SKM-1 (cell line): ENCODE measurements around the gene SERBP1.
A peak's percentile ranks its signal among the peaks of the same experiment; 100 is the strongest.
"Not testable (repeated sequence)": the region's sequence is repeated elsewhere in the genome, so short reads cannot be mapped to it uniquely, and the experiment has no call there.

Experiments used
- DNase-seq: peaks from one replicate; lab custom pipeline; 2025; ENCODE audit not compliant: unreplicated experiment; lab: John Stamatoyannopoulos, UW

Gene SERBP1

DNA sequence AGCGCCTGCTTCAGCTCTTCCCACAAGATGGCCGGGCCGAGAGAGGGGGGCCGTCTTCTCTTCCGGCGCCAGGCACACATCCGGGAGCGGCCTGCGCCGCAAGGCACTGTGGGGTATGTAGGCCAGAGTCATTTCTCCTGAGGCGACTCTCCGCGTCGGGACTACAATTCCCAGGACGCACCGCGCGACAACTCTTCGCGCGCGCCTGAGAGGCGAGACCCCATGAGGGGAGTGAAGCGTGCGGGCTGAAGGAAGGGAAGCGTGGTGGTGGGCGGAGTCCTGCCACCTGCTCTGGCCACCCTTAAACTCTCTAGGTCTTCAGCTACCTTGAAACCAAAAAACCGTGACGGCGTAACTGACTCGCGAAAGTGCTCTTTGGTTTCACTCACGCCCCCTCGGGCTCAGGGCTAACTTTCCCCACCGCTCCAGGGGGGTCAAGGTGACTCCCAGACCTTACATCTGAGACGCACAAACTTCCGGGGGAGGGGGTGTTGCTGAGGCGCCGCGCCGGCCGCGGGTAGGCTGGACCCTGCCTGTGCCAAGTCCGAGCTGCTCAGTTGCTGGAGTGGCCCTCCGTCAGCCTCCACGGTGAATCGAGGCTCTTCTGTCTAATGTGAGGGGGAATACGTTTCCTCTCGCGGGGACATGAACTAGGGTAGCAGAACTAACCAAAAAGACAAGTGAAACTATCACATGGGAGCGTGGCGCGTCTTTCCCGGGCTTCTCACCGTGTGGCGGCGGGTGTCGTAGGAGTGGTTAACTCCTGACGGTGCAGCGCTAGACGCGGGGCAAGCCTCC, at the start of gene SERBP1:
Gene SERBP1, minus strand, starts transcription at position 45 of the 798 bp plus-strand sequence. CDS start 102 bp downstream, outside the sequence.
- peak; percentile 89 for DNase-seq

DNA sequence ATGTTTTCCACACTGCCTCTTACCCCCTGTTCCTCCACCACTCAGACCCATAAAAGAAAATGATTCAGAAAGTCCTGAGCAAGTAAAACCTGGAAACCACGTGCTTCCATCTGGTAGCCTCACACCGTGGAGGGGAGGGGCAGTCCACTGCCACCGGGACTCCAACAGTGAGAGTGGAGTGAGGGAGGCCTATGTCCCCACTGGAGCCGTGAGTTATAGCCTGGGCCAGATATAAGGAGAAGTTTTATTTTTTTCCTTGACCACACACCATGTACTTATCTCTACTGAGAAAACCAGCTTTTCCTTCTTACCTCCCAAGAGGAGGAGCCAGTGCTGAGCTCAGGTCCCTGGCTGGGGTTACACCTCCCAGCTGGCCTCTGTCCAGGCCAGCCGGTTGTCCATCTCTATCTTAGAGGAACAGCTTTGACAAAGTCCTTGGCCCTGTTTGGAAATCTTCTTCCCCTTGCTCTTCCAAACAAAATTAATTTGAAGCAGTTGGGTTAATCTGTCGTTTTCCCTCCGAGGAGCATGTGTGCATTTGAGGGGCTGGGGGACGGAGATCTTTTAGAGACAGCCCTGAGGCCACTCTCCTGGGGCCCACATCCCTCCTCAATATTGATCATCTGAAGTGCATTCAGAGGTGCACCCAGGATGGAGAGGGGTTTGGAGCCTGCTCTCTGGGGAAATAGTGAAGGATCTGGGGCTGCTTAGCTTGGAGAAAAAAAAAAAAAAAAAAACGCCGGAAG, 49.1 kb upstream of the SERBP1 start:
- DNase-seq = no peak

DNA sequence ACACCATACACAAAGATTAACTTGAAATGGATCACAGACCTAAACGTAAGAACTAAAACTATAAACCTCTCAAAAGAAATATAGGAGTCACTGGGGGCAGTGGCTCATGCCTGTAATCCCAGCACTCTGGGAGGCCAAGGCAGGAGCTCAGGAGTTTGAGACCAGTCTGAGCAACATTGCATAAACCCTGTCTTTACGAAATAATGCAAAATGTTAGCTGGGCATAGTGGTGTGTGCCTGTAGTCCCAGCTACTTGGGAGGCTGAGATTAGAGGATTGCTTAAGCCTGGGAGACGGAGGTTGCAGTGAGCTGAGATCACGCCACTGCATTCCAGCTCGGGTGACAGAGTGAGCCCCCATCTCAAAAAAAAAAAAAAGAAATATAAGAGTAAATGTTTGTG, 46.7 kb upstream of the SERBP1 start:
- DNase-seq = no peak

DNA sequence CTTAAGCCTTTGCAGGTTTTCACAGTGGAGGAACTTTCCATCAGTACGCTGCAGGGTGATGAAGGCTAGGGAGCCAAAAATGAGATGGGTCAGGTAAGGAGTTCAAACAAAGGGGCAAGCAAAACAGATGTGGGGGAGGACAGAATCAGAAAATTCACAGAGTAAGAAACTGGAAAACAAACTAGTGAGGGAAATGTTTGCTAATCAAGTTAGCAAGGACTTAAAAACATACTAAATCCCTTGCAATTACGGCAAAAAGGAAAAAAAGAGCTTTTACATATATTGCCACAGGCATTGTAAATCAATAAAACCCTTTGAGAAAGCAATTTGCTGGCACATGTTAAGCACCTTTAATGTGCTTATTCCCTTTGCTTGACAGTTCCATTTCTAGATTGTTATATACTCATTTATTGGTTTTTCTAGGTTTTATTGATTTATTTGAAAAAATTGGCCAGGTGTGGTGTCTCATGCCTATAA, 45.8 kb upstream of the SERBP1 start:
- DNase-seq = no peak

DNA sequence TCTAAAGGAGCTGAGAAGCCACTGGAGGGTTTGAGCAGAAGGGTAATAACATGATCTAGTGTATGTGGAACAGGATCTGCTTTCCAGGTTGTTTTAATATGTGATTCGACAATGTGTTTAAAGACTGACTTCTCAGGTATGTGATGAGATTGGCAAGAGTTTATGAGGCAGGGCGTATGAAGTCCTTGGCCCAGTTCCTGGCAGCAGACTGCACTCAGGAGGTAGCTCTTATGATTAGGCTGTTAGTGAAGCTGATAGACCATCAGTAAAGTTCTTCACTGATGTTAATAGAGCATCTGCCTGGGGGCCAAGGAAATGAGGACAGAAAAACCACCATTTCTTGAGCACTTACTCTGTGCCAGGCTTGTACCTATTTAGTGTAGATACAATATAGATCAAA, 41.9 kb upstream of the SERBP1 start:
- DNase-seq = no peak

DNA sequence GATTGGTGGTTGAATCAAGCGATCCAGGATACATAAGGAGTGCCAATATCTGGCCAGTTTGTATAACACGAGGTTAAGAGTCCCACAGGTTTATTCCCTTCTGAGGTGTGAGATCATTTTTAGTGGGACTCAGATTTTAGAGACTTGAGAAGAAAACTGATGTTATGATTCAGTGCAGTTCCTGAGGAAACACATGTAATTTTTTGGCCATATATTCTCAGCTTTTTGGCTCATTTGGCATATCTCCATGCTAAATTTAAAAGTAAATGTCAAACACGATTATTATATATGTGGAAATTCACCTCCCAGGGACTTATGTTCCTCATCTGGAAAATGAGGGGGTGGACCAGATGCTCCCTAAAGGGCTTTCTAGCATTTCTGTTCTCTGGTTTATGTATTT, 39.2 kb upstream of the SERBP1 start:
- no peak for DNase-seq

DNA sequence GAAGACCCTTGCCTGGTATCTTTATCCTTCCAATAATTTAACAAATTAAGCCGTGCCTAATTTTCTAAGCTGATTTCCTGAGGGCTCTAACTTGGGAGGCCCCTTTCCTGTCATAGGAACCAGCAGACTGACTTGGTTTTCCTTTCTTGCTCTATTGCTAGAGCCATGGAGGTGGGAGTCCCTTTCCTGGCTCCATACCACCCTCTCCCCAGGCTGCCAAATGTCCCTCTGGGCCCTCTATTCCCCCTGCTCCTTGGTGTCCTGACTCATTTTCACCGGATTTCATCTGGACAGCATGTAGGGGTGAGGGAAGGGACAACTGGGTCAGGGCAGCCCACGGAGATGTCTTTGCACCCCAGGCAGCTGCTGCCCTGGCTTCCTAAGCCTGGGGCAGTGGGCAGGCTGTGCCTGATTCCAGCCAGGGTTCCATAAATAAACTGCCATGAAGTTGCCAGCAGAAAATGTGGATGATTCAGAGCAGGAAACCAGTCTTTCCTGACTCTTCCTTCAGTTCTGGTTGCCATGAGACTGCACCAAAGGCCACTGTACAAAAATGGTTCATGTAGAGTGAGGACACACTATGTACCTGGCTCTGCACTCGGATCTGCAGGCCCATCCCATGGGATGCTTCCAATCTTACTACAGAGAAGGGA, 38.0 kb upstream of the SERBP1 start:
- no peak for DNase-seq

DNA sequence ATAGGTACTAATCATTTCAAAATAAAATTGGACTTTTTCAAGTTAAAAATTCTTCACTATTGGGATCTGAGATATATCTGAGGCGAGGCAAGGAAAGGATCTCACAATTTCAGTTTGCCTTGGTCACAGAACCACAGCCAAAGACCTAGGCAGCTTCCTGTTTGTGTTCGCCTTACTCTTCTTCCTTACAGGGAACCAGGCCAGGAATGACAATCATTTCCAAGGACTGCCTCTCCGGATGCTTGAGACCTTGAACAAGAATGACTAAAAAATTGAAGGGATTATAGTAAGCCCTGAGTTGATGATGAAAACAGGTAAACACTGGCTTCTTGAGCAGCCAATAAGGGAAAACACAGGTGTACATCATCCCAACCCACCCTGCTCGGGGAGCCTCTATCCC, 35.2 kb upstream of the SERBP1 start:
- no peak for DNase-seq

GRCh38 chr1:67464746-67465145, 34.5 kb upstream of the SERBP1 start:
- DNase-seq = no peak

- DNase-seq = no peak
Observed at GRCh38 chr1:67464058-67464457, 33.9 kb upstream of the SERBP1 start.

GRCh38 chr1:67463298-67463955, 33.2 kb upstream of the SERBP1 start:
- DNase-seq = no peak

DNA sequence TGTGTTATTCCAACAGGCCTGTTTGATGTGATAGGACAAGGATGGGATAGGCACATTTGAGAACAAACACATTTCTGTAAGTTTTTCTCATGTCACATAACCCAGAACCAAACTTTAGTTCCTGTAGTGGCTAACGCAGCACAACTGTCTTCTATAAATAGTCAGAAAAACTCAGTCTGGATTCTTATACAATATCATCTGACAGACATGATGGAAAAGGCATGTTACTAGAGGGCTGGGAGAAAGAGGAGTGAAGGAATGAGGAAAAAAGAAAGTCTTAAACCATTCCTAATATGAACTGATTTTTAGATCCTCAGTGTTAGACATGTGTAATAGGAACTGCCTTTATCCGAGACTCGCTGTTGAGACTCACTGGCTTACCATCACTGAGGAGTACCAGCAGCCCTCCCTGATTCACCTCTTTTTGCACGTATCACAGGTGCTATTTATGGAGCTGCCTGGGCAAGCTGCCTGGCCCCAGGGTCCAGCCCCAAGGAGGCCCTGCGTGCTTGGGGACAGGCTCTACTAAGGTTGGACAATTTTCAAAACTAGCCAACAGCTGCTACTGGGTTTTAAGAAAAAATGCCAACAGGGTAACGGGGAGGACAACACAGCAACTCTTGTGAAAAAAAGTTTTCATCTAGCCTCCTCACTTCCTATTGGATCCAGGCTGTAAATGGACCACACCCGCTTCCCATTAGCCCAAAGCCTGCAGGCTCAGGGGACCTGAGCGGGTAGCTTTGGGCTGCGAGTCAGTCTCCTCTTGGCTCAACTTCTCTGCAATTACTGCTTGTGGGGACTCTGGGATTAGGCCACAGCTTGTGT, 30.7 kb upstream of the SERBP1 start:
- no peak for DNase-seq

DNA sequence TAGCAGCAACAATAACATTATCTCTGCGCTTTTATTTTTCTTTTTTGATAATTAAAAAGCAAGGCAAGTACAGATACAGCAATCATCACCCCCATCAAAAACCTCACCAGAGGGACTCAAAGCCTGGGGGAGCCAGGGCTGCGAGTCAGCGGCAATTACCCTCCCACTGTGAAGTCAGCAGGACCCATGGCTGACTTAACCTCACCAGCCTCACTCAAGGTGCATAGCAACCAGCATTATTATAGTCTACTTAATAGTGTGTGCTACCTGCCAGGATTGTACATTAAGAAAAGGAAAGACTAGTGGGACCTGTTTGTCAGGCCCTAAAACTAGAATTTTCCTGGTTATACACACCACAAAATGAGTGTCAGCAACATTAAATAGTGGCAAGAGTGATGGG, 28.9 kb upstream of the SERBP1 start:
- no peak for DNase-seq

DNA sequence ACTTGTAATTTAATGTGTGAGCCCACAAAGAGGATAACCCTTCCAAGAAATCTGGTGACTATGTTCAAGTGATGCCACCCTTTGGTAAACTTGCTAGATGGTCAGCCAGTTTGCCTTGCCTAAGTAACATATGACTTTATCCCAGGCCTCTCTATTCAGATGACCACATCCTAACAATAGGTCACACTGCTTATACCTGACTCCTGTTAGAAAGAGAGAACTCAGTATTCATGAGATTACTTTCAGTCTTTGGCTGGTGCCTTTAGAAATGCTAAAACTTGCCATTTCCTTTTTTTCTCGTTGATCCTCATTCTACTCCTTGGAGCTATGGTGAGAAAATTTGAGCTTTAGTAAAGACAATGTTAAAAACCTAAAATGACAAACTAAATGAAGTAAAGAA, 28.5 kb upstream of the SERBP1 start:
- no peak for DNase-seq

- DNase-seq = no peak
Observed at GRCh38 chr1:67457247-67457646, 27.0 kb upstream of the SERBP1 start.

DNA sequence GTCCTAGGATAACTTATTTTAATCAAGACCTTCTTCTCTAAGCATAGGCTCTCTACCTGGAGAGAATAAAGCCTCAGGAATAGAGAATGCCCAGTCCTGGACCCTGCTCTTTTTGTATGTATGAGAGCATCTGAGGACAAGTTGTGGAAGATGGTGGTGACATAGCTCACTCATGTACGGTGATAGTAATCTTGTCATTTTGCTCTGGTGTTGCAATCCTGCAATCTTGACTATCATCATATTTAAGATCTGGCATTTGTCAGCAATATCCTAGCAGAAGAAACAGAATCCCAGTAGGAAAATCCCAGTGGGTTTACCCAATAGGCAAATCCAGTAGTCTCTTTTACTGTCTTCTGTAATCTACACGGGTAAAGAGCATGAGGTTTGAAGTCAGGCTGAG, 21.6 kb upstream of the SERBP1 start:
- DNase-seq = no peak

DNA sequence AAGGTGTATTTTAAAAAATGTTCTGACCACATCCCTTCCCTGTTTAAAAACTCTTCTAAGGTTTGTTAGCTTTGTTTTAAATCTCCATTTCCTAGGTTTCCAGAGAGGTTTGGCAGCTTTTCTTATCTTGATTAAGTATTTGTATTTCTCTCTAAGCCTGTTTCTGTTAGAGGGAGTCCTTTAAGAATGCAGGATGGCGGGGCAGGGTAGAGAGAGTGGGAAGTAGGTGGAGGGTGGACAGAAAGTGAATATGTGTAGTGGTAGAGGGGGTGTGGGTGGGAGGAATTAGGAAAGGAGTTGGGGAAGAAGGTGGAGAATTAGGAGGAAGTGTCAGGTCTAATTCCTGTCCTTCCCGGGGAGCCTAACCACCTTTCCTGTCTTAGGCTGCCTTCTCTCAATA, 21.2 kb upstream of the SERBP1 start:
- DNase-seq = no peak

- no peak for DNase-seq
Observed at GRCh38 chr1:67446893-67447292, 16.7 kb upstream of the SERBP1 start.

GRCh38 chr1:67446014-67446413, 15.8 kb upstream of the SERBP1 start:
- not testable (repeated sequence) for DNase-seq

- no peak for DNase-seq
Observed at GRCh38 chr1:67441739-67442281, 11.6 kb upstream of the SERBP1 start.
